Measurements from ENCODE around the gene CACNA1B. TPM values are rescaled to one million over a fixed set of nuclear protein-coding genes. Genes with fewer than 3 reads are reported as not detected.

Gene CACNA1B
- total RNA-seq, 1 experiment from 2014 or later: not detected

GRCh38 chr9:137972355-137972987 lies 94.9 kb downstream of the CACNA1B start:
- intact Hi-C loops (cut with micrococcal nuclease; ENCODE audit: unreplicated experiment): no loop called here
- Mint-ChIP-seq H3K27me3 (ENCODE audit: unreplicated experiment) (peaks cover 51% of the 10 kb centered on the region), H3K4me3 (ENCODE audit: low read depth, unreplicated experiment) (no peak overlapping the region), H3K9me3 (ENCODE audit: low read depth, unreplicated experiment) (peaks cover 4% of the 10 kb centered on the region), H3K36me3 (ENCODE audit: insufficient read depth, unreplicated experiment) (peaks cover 5% of the 10 kb centered on the region), H3K4me1 (ENCODE audit: low read depth, unreplicated experiment) (no peaks in the 10 kb centered on the region), H3K27ac (ENCODE audit: unreplicated experiment) (no peak overlapping the region)
- CTCF ChIA-PET: no interaction called here
- no TSS peak for BruUV-seq (replicated peaks)
- no peak for TF ChIP-seq CTCF (IDR thresholded peaks at IDR 0.05; ENCODE audit: unreplicated experiment)
- no peak for DNase-seq

- BruUV-seq (replicated peaks): no TSS peak
- H3K9me3 Mint-ChIP-seq (ENCODE audit: low read depth, unreplicated experiment): peaks cover 4% of the 10 kb centered on the region
- no peak for TF ChIP-seq CTCF (IDR thresholded peaks at IDR 0.05; ENCODE audit: unreplicated experiment)
- intact Hi-C loops (cut with micrococcal nuclease; ENCODE audit: unreplicated experiment): no loop called here
- H3K4me3 Mint-ChIP-seq (ENCODE audit: low read depth, unreplicated experiment): no peak overlapping the region
- no peaks in the 10 kb centered on the region for H3K4me1 Mint-ChIP-seq (ENCODE audit: low read depth, unreplicated experiment)
- peaks cover 9% of the 10 kb centered on the region for H3K36me3 Mint-ChIP-seq (ENCODE audit: insufficient read depth, unreplicated experiment)
- no peak overlapping the region for H3K27ac Mint-ChIP-seq (ENCODE audit: unreplicated experiment)
- CTCF ChIA-PET: no interaction called here
- no peak for DNase-seq
- H3K27me3 Mint-ChIP-seq (ENCODE audit: unreplicated experiment): peaks cover 45% of the 10 kb centered on the region
Measured at GRCh38 chr9:137972988-137973470, 95.4 kb downstream of the CACNA1B start.

- intact Hi-C loops (cut with micrococcal nuclease; ENCODE audit: unreplicated experiment): no loop called here
- no peak for TF ChIP-seq CTCF (IDR thresholded peaks at IDR 0.05; ENCODE audit: unreplicated experiment)
- H3K27me3 Mint-ChIP-seq (ENCODE audit: unreplicated experiment): peaks cover 38% of the 10 kb centered on the region
- no peak overlapping the region for H3K27ac Mint-ChIP-seq (ENCODE audit: unreplicated experiment)
- CTCF ChIA-PET: no interaction called here
- no TSS peak for BruUV-seq (replicated peaks)
- DNase-seq: no peak
- H3K4me1 Mint-ChIP-seq (ENCODE audit: low read depth, unreplicated experiment): no peaks in the 10 kb centered on the region
- H3K9me3 Mint-ChIP-seq (ENCODE audit: low read depth, unreplicated experiment): peaks cover 4% of the 10 kb centered on the region
- peaks cover 9% of the 10 kb centered on the region for H3K36me3 Mint-ChIP-seq (ENCODE audit: insufficient read depth, unreplicated experiment)
- H3K4me3 Mint-ChIP-seq (ENCODE audit: low read depth, unreplicated experiment): no peak overlapping the region
Measured at GRCh38 chr9:137973829-137974416, 96.3 kb downstream of the CACNA1B start.

- Mint-ChIP-seq H3K9me3 (ENCODE audit: low read depth, unreplicated experiment) (peaks cover 4% of the 10 kb centered on the region), H3K27me3 (ENCODE audit: unreplicated experiment) (peaks cover 28% of the 10 kb centered on the region), H3K4me3 (ENCODE audit: low read depth, unreplicated experiment) (no peak overlapping the region), H3K4me1 (ENCODE audit: low read depth, unreplicated experiment) (no peaks in the 10 kb centered on the region), H3K27ac (ENCODE audit: unreplicated experiment) (no peak overlapping the region), H3K36me3 (ENCODE audit: insufficient read depth, unreplicated experiment) (peaks cover 9% of the 10 kb centered on the region)
- intact Hi-C loops (cut with micrococcal nuclease; ENCODE audit: unreplicated experiment): no loop called here
- CTCF ChIA-PET: interaction anchor here (0.6 to 0.7 kb wide), 2 partner anchors 54 to 141 kb away, joined by 3 read pairs; no protein-coding TSS in a partner anchor
- no peak for DNase-seq
- no peak for TF ChIP-seq CTCF (IDR thresholded peaks at IDR 0.05; ENCODE audit: unreplicated experiment)
- no TSS peak for BruUV-seq (replicated peaks)
Measured at GRCh38 chr9:137974746-137975526, 97.4 kb downstream of the CACNA1B start.
